Pancreas (tissue), 10 donors: ENCODE data around the gene STUM. TPM values are rescaled to one million over a fixed set of nuclear protein-coding genes. Genes with fewer than 3 reads are reported as not detected.

Experiments
- ATAC-seq, 4 donors: fragments of 200-7000 bp; cut with Tn5 transposase; one replicate each; pipeline versions ENCODE4 v1.8.0 to v1.9.1; 2020; ENCODE audit warnings: mild to moderate bottlenecking in 4 of 4, moderate library complexity in 4 of 4
- DNase-seq, 6 donors: peaks; one replicate each; pipeline ENCODE4 v3.0.0-alpha.2; 2020
- FAIRE-seq: peaks from 2 replicates; lab custom pipeline; 2012; peaks lifted over from hg19 to GRCh38; lab: Jason Lieb, UNC
- H3K27ac ChIP-seq, 4 donors: fragments of 200-600 bp; sonication (generic); 1 replicate in 3 of 4; 2 replicates in 1 of 4; pipeline versions ENCODE4 v1.5.0 to v1.8.0; 2020
- H3K27me3 ChIP-seq, 4 donors: fragments of 200-600 bp; one replicate each; pipeline ENCODE4 v1.8.0; 2021
- H3K36me3 ChIP-seq, 3 donors: fragments of 200-600 bp; sonication (generic) in 1 of 3; one replicate each; pipeline versions ENCODE4 v1.5.0 to v1.8.0; 2020 to 2021
- H3K4me1 ChIP-seq, 3 donors: fragments of 200-600 bp; one replicate each; pipeline ENCODE4 v1.8.0; 2021
- H3K4me3 ChIP-seq, 4 donors: fragments of 200-600 bp; sonication (generic) in 2 of 4; one replicate each; pipeline versions ENCODE4 v1.5.0 to v1.8.0; 2020 to 2021
- H3K9me3 ChIP-seq, 4 donors: fragments of 200-600 bp; one replicate each; pipeline ENCODE4 v1.8.0; 2021
- CTCF ChIP-seq, 4 donors: fragments of 200-600 bp; sonication (generic) in 3 of 4; IDR thresholded peaks; one replicate each; pipeline versions ENCODE4 v1.5.0 to v1.8.0; 2021; ENCODE audit warnings: antibody characterized with exemption in 4 of 4
- WGBS, 2 donors: extraction: QIAGEN DNeasy Blood & Tissue Kit; methylation state at CpG; one replicate each; pipeline ENCODE4 v1.1.7; 2013; 5-methylcytosine and 5-hydroxymethylcytosine counted together
- intact Hi-C, 3 donors: fragments of 100-400 bp; cut with DNase I; formaldehyde crosslinking; loops; one replicate each; pipeline versions ENCODE4 v1.11.1 to v1.14.2; 2022
- polyA plus RNA-seq, 2 donors: library from polyadenylated mRNA; stranded (reverse); fragments of 200-250 nt; gene quantifications; one replicate each; pipeline ENCODE4 v1.2.3, GENCODE V29; 2013
- total RNA-seq, 6 donors: library from RNA; stranded (reverse); fragmentation: NEBNext Ultra II Directional in 4 of 6; extraction: Animal tissue kit (Norgen Biotek cat#: 25700) in 4 of 6; gene quantifications; one replicate each; pipeline versions ENCODE4 v1.2.1 to v1.2.4, GENCODE V29; 2021 to 2023
- donor health status: healthy with polysubstance abuse.
- donor health status: DM: no; HTN: no; CAD: no; lungs with moderate emphysema.
- donor health status: DM: no; HTN: no; CAD: no.
- donor health status: control.
- donor health status: control.
- donor health status: Bipolar disorder and iron deficiency.
- donor health status: DM: yes; HTN: yes; CAD: no.
- donor health status: DM: no; HTN: no; CAD: no.
- donor health status: DM: no; HTN: no; CAD: no.
- donor health status: DM: yes; HTN: yes; CAD: no.

Gene STUM
- total and polyA plus RNA-seq, 8 donors: 0.32 to 1.2 (median 0.56) TPM

GRCh38 chr1:226575739-226576378, 27.3 kb downstream of the STUM start:
- H3K27me3 ChIP-seq: no peaks in the 10 kb centered on the region
- TF ChIP-seq CTCF (IDR thresholded peaks at IDR 0.05): no peak
- no peaks in the 10 kb centered on the region for H3K4me1 ChIP-seq
- ATAC-seq: no peak
- no peaks in the 10 kb centered on the region for H3K9me3 ChIP-seq
- intact Hi-C loops: no loop called here
- no peaks in the 10 kb centered on the region for H3K36me3 ChIP-seq
- 69 to 80% methylated on average over 9 of the region's 9 CpGs for WGBS, 2 donors
- FAIRE-seq: no peak
- no peak for DNase-seq
- H3K4me3 ChIP-seq: no peak overlapping the region
- no peak overlapping the region for H3K27ac ChIP-seq

- FAIRE-seq (no peak), DNase-seq (no peak), ATAC-seq (no peak)
- Histone ChIP-seq H3K9me3 (no peaks in the 10 kb centered on the region), H3K4me1 (no peaks in the 10 kb centered on the region), H3K4me3 (no peak overlapping the region), H3K27ac (no peak overlapping the region), H3K36me3 (no peaks in the 10 kb centered on the region), H3K27me3 (no peaks in the 10 kb centered on the region)
- no peak for TF ChIP-seq CTCF (IDR thresholded peaks at IDR 0.05)
- WGBS, 2 donors: 78 to 85% methylated on average over 3 of the region's 3 CpGs
- intact Hi-C loops: no loop called here
These were observed 28.0 kb downstream of the STUM start for GRCh38 chr1:226576601-226577000.

GRCh38 chr1:226577401-226578180, 29.0 kb downstream of the STUM start:
- no peaks in the 10 kb centered on the region for H3K9me3 ChIP-seq
- H3K36me3 ChIP-seq: no peaks in the 10 kb centered on the region
- ATAC-seq (no peak), DNase-seq (no peak), FAIRE-seq (no peak)
- intact Hi-C loops: no loop called here
- 83 to 85% methylated on average over 15 of the region's 15 CpGs for WGBS, 2 donors
- TF ChIP-seq CTCF (IDR thresholded peaks at IDR 0.05): no peak
- H3K27ac ChIP-seq: no peak overlapping the region
- H3K4me1 ChIP-seq: no peaks in the 10 kb centered on the region
- no peaks in the 10 kb centered on the region for H3K27me3 ChIP-seq
- H3K4me3 ChIP-seq: no peak overlapping the region

GRCh38 chr1:226578946-226579578, 30.5 kb downstream of the STUM start:
- ATAC-seq (no peak), DNase-seq (no peak), FAIRE-seq (no peak)
- H3K27me3 ChIP-seq: no peaks in the 10 kb centered on the region
- WGBS, 2 donors: 93 to 94% methylated on average over 11 of the region's 11 CpGs
- H3K27ac ChIP-seq: no peak overlapping the region
- TF ChIP-seq CTCF (IDR thresholded peaks at IDR 0.05): no peak
- no peaks in the 10 kb centered on the region for H3K36me3 ChIP-seq
- intact Hi-C loops: no loop called here
- no peak overlapping the region for H3K4me3 ChIP-seq
- no peaks in the 10 kb centered on the region for H3K9me3 ChIP-seq
- no peaks in the 10 kb centered on the region for H3K4me1 ChIP-seq
